ENCODE measurements around the gene TXN2.
"Not testable (repeated sequence)": the region's sequence is repeated elsewhere in the genome, so short reads cannot be mapped to it uniquely, and the experiment has no call there.

Gene TXN2, protein sequence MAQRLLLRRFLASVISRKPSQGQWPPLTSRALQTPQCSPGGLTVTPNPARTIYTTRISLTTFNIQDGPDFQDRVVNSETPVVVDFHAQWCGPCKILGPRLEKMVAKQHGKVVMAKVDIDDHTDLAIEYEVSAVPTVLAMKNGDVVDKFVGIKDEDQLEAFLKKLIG

DNA sequence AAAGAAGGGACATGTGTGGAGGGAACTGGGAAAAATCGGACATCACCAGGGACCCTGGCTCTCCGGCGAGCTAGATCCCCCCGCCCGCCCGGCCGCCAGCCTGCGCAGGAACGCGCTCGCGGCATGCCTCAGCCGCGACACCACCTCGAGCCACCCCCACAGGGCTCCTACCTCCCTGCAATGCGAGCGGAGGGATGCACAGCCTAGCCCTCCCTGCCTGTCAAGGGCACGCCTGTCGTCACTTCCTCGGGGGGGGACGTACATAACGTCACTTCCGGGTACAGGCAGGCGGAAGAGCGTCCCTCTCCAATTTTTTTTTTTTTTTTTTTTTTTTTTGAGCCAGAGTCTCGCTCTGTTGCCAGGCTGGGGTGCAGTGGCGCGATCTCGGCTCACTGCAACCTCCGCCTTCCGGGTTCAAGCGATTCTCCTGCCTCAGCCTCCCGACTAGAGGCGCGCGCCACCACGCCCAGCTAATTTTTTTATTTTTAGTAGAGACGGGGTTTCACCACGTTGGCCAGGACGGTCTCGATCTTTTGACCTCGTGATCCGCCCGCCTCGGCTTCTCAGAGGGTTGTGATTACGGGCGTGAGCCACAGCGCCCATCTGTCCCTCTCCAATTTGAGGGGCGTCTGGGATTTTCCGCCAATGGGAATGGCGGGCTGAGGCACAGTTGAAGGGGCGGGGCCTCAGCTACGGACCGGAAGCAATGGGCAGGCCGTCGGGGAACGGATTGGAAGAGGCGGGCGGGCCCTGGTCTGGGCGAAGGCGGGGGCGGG is at the start of gene TXN2:
TSS of gene TXN2 (minus strand) at position 248 of the 776 bp plus-strand sequence. CDS start 803 bp downstream, outside the sequence.
- DNase-seq, result peak; percentile 96 to 97

DNA sequence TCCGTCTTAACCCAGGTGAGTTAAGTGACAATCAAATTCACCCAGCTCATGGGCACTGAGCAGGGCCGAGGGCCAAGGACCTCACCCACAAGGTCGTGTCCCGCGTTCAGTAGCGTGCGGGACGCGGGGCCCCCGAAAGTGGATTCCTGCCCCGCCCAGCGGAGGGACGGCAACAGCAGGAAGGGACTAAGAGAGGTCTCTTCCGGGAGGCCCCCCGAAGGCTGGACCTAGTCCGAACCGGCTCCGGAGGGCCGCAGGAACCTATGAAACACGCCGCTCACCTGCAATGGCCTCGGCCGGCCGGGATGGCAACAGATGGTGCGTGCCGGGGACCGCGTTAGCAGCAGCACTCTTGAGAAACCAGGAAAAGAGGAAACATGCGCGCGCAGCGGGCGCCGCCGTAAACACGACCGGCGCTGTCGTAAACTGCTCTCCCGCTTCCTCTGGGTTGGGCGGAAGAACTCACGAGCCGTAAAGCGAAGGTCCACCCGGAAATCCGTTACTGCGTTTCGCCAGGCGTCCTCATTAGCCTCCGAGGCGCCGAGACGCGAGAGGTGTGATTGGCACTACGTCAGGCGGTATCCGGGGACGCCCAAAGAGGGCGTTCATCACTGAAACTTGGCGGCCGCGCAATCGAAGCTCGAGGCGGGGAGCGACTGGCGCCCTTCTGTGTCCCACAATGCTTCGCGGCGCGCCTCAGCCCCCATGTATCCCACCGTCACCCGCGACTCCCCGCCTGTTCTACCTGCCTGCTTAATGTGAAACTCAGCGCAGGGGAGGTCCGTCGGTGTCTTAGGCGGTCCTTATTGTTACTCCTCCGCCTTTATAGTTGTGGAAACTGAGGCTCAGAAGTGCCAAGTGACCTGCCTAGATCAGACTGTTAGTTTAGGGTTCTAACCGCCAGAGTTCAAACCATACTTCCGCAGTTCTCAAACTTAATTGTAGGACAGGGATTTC is 47.6 kb upstream of the TXN2 start, which contains the start of gene EIF3D:
TSS of gene EIF3D (minus strand) at position 372 of the 957 bp plus-strand sequence. CDS start 3,045 bp downstream, outside the sequence.
- DNase-seq, result peak; percentile 99

DNA sequence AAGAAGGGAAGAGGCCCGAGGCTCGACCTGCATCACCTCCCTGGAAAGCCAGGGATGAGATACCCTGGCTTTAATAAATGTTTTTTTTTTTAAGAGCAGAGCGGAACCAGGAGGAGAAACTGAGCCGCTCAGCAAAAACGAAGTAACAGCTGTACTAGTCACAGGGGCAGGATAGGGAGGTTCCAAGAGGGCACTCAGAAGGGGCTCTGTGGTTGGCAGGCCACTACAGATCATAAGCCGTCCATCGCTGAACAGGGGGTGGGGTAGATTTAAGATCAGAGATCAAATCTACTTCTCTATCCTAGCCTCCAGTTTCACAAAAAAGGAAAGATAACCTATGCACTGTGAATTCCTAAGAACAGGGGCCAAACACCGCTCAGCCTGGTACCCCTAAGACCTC is 46.9 kb upstream of the TXN2 start:
- no peak for DNase-seq

DNA sequence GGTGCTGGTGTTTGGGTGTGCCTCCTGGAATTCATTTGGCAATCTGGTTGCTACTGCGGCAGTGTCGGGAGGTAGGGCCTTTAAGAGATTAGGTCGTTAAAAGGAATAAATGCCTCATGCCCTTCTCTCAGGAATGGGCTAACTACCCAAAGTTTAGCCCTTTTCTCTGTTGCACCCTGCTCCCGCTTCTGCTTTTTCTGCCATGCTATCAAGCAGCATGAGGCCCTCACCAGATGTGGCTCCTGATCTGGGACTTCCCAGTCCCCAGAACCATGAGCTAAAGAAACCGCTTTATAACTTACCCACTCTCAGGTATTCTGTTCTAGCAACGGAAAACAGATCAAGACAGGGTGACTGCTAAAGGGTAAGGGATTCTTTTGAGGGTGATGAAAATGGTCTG is 41.2 kb upstream of the TXN2 start:
- no peak for DNase-seq

DNA sequence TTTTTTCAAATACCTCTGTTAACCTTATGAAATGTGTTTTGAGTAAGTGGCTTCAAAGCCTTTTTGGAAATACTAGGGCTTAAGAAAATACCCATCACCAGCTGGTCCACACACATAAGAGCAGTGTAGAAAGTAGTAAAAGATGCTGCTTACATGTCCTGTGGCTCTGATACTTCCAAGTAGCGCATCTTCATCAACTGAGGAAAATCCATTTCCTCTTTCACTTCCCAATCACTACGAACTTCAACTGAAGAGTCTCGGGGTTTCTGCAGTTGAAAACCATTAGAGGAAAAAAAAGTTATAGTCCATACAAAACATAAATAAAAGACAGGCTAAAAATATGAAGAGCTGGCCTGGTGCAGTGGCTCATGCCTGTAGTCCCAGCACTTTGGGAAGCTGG is 39.0 kb upstream of the TXN2 start:
- no peak for DNase-seq

DNA sequence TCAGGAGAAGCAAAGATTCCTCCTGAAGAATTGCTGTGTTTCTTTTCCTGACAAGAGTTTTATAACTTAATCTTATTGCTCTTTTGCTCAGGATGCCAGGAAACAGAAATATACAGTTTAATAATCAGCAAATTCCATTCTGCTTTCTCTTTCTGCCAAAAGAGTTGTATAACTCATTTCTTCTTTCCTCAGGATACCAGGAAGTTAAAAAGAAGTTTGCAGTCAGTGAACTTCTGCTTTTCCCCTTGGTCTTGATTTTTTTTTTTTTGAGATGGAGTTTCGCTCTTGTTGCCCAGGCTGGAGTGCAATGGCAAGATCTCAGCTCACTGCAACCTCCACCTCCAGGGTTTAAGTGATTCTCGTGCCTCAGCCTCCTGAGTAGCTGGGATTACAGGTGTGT is 38.5 kb upstream of the TXN2 start:
- DNase-seq, result not testable (repeated sequence)

DNA sequence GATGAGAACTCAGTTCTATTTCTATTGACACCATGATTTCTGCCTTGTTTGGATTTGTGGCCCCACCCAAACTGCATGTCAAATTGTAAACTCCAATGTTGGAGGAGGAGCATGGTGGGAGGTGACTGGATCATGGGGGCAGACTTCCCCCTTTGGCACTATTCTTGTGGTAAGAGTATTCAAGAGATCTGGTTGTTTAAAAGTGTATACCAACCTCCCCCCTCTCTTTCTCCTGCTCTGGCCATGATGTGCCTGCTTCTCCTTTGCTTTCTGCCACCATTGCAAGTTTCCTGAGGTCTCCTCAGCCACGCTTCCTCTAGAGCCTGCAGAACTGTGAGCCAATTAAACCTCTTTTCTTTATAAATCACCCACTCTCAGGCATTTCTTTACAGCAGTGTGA is 33.3 kb upstream of the TXN2 start:
- no peak for DNase-seq

DNA sequence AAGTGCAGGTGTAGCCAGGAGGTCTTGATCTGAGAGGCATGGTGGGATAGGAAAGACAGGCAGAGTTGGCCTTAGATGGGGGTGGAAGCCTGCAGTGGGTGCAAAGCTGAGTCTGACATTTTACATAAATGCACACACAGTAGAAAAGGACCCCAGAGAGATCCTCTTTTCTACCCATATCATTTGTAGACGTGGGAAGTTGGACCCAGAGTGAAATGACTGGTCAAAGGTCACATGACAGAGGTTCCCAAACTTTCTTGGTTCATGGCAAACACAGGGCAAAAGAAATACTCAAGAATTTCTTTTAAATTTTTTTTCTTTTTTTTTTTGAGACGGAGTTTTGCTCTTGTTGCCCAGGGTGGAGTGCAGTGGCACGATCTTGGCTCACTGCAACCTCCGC is 31.6 kb upstream of the TXN2 start:
- no peak for DNase-seq

DNA sequence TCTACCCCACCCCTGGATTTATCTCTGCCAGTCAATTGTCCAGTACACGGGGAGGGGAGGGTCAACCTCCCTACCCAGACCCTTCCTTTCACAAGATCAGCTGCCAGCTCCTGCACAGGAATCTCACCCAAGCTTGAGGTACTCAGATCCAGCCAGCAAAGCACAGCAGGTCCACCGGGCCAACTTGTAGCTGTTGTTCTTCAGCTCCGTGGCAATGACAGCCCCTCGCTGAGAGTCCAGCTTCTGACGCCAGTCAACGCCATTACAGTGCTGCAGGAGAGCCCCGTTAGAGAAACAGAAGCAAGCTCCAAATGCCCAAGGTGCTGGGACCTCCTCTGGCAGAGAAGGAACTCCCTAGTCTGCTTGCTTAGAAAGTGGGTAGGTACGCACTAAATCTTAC is 30.9 kb upstream of the TXN2 start:
- no peak for DNase-seq

DNA sequence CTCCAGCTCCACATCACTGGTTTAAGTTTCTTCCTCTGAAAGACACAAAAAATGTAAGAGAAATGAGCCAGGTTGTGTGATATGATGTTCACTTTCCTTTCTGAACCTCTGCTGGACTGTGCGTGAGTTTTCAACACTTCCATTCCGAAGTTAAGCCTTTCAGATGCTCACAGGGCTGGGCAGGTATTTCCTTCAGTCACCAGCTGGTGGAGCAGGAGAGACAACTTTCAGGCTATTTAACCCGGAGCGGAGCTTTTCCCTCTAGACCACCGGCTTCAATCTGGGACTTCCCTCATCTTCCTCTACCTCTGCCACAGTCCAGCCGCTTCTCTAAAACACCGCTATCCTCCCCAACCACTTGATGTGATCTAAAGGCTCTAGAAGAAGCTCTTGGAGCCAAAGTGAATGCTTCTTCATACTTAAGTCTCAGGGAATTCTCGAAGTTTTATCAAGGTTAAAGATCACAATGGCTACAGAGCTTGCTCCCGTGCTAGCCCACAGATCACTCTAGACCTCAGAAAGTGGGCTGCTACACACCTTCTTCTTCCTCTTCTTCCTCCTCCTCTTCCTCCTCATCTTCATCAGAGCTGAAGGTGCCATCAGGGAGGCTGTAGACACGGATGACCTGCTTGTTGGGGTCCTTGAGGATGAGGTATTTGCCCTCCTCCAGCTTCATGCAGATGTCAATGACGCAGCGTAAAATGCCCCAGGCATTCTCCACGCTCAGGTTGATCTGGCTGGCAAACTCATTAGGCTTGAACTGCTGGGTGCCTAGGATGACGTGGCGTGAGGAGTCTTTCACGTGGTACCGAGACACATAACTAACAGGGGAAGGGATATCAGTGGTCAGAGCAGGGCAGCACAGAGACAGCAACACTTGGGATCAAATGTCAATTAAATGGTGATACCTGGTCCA is 29.8 kb upstream of the TXN2 start:
- DNase-seq, result peak; percentile 56 to 61

DNA sequence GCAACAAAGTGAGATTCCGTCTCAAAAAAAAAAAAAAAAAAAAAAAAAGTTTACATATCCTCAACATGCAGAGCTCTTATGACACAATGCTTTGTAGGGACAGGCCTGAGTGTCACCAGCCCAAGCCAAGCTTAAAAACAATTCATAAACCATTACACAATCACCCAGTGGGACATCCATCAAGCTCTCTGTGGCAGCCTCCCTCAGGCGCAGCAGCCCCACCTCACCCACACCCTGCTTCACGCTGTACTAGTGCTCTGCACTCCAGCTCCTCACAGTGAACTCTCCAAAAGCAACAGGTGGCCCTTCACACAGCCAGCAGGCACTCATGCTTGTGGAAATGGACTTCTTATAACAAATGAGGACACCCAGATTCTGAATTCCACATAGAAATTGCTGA is 28.9 kb upstream of the TXN2 start:
- DNase-seq, result no peak

DNA sequence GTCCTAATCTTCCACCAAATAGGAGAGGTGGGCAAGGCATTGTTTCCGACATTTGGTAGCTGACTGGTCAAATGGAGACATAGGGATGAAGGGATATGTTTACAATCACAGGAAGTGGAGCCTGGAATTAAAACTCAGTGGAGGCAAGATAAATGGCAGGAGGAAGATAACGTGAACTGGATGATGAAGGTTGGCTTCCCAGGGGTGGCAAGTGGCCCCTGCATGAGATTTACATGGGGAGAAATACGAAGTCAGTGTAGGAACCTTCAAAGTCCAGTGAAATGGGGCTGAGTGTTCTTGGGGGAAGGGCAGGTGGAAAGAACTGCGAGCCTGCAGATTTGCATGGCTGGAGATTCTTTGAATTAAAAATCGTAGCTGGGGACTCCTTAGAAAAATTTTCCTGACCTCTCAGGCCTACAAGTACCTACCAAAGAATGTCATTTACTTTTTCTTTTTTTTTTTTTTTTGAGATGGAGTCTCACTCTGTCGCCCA is 26.1 kb upstream of the TXN2 start:
- DNase-seq, result no peak

DNA sequence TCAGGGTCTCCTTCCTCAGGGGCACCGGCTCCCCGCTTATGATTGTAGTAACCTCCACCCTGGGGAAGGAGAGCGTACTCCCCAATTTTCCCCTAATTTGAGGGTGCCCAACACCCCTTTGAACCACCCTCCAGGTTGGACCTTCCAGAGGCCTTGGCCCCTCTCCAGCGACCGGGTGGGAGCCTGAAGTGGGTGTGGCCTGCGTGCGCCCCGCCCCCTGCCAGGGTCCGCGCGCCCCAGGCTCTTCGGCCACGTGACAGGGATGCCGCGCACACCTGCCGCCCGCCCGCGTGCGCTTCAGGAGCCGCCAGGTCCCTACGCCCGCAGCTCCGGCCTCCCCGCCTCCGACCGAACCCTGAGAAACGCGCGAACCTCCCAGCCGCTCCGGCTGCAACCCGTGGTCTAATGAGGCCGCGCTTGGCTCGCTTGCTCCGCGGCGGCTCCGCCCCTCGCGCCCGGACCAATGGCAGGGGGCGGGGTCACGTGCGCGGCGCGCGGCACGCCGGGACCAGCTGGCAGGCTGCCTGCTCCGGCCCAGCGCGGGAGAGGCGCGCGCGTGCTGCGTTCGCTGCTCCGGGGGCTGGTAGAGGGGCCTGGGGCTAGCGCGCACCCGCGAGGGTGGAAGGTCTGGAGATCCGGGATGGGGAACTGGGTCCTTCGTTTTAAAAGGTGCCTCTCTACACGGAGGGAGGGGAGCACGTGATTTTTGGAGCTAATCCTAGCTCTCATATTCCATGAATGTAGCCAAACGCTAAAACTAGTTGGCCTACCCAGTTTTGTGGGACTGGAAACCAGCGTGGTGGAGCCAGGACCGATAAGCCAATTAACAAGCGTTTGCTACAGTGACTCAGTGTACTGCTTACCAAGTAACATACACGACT is 25.4 kb upstream of the TXN2 start, which contains the start of gene FOXRED2:
TSS of gene FOXRED2 (minus strand) at position 404 of the 881 bp plus-strand sequence. CDS start 618 bp downstream, outside the sequence.
- DNase-seq, result peak; percentile 89 to 94

DNA sequence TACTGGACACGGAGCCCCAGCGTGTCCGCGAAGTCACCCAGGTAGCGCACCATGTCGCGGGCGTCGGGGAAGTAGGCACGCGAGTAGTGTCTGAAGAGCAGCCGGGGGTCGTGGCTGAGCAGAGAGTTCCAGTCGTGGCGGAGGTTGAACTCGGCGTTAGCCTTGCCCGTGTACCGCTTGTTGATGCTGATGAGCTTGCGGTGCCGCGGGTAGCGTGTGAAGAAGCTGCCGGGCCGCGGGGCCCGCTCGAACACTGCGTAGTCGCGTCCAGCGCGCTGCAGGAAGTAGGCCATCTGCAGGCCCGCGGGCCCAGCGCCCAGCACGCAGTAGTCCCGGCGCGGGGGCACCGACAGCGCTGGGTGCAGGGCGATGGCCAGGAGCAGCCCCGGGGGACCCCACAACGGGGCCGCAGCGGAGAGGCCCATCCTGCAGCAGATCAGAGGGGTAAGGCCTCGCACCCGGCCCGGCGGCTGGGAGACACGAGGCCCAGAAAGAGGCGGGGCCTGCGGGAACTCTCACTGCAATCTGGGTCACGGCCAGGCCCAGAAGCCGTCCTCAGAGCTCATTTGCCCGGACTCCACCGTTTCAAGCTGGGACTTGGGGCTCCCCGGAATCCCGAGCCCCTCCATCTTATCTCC is 24.7 kb upstream of the TXN2 start:
- no peak for DNase-seq

DNA sequence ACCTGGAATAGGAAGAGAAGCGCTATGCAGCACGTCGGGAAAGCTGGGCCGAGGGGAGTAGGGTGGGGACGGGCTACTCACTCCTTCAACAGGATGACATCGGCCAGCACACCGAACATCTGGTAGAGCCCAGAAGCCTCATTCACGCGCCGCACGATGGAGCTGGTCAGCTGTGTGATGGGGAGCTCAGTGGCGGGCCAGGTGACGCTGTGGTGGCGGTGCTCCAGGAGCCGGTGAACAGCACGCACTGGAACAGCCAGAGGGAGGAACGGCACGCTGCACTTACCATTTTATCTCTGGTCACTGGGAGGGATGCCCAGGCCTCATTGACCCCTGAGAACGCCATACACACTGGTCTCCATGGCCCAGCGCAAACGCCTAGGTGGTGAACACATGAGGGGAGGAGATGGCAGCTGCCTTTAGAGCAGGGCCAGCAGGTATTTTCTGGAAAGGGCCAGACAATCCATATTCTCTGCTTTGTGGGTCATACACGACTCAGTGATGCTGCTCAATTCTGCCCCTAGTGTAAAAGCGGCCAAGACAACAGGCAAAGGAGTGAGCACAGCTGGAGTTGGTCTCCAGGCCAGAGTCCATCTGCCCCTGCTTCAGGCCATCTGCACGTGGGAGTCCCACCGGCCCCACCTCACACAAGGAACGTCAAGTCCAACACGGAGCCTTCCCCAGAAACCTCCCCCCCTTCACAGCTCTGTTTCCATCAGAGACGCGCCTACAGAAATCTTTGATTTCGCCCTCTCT is 16.6 kb upstream of the TXN2 start:
- DNase-seq, result no peak

DNA sequence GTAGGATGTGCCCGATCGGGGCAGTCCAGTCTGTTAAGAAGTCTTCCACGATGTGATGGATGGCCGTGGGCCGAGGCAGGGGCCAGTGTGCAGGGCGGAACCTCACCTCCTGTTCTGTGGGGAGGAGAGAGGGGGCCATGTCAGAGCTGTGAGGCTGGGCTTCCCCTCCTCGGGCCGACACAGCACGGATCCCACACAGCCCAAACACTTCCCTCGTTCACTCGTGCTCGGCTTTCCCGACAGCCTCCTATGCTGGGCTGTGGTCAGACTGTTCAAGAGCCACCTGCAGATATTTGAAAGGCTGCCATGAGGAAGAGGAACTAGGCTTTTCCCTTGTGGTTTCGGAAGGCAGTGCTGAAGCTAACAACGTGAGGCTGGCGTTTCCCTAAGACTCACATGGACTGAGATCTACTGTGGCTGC is 12.3 kb upstream of the TXN2 start:
- DNase-seq, result no peak

DNA sequence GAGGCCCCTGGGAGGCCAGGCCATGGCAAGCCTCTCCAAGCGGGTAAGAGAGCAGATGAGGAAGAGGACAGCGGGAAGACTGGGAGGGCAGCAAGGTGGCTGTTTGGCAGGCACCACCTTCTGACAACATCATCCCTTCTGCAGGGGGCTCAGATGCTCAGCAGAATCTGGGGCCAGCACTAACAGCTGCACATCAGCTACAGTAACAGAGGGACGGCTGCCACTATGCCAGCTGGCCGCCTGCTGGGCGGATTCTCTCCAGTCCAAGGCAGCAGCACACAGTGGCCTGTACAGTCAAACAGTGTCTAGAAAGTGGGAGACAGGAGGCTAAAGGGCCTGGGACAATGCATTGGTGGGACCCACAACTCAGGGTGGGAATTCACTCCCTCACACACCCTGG is 10.7 kb upstream of the TXN2 start:
- DNase-seq, result no peak

DNA sequence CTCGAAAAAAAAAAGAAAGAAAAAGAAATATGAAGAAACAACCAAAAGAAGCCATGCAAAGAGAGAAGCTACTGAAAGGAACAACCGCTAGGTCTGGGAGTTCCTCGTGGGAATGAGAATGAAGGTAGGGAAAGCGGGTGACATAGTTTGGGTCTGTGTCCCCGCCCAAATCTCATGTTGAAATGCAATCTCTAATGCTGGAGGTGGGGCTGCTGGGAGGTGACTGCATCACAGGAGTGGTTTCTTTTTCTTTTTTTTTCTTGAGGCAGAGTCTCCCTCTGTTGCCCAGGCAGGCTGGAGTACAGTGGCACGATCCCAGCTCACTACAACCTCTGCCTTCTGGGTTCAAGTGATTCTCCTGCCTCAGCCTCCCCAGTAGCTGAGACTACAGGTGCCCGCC is 9.7 kb upstream of the TXN2 start:
- no peak for DNase-seq

DNA sequence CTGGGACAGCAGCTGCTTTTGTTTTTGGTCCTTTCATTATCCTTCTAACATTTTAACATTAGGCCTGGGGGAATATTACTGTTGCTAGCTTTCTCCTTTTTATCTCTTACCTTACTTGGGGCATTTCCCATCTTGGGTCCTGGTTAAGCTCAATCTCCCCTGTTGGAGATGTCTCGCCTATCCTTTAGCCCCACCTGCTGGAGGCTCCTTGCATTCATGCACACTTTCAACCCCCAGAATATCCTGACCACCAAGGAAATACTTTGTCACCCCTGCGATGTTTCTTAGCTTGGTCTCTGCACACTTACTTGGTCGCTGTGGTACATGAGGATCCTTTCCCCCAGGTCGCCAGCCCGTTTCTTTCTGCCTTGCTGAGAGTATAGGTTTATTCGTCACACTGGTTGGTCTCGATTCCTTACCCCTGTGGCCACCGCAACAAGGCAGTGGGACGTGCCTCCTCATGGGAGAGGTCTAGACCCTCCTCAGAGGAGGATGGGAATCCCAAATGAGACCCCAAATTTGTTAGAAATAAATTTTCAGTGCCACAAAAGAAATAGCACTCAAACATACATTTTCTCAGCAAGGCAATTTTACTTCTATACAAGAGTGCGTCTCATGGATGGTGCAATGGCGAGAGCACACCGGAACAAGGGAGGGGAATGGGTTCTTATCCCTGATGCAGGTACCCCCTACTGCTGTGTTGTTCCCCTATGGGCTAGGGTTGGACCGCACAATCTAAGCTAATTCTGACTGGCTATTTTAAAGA is 5.4 kb upstream of the TXN2 start:
- peak; percentile 73 to 76 for DNase-seq
